ENCODE results near the gene SNX8.
"Not testable (repeated sequence)": the region's sequence is repeated elsewhere in the genome, so short reads cannot be mapped to it uniquely, and the experiment has no call there.

The SNX8 gene

DNA sequence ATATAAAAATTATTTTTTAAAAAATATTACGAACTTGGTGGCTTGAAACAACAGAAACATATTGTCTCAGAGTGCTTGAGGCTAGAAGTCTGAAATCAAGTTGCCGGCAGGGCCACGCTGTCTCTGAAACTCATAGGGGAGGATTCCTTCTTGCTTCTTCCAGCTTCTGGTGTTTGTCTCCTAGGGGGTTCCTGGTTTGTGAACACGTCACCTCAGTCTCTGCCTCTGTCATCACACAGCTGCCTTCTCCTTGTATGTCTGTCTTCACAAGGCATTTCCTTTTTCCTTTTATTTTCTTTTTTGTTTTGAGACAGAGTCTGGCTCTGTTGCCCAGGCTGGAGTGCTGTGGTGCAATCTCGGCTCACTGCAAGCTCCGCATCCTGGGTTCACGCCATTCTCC, 12.7 kb upstream of the SNX8 start:
- DNase-seq, result no peak

DNA sequence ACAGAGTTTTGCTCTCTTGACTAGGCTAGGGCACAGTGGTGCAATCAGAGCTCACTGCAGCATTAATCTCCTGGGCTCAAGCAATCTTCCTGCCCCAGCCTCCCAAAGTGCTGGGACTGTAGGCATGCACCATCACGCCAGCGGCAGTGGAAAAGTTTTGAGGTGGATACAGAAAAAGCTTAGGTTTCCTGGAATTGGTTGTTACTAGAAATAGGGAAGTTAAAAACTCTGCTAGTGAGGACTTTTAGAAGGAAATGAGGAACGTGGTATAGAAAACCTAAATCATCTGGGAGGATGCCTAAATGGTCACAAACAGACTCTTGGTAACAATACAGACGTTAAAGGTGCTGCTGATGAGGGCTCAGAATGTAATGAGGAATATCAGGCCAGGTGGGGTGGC, 10.9 kb upstream of the SNX8 start:
- peak; percentile 27 for DNase-seq

DNA sequence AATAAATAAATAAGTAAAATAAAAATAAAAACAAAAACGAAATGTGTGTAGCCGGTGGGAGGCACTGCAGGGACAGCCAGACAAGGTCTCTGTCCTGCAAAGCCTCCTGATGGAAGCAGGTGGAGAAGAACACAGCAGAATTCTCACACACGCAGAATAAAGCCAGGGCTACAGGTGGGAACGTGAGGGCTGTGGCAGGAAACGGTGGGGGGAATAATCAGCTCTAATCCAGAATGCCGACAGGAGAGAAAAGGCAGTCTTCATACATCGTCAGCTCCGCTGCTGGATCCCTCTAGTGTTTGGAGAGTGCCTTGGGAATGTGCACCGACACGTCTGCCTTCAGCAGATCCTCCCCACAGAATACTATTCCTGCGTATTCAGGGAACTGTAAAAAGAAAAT, 6.8 kb upstream of the SNX8 start:
- DNase-seq, result no peak

DNA sequence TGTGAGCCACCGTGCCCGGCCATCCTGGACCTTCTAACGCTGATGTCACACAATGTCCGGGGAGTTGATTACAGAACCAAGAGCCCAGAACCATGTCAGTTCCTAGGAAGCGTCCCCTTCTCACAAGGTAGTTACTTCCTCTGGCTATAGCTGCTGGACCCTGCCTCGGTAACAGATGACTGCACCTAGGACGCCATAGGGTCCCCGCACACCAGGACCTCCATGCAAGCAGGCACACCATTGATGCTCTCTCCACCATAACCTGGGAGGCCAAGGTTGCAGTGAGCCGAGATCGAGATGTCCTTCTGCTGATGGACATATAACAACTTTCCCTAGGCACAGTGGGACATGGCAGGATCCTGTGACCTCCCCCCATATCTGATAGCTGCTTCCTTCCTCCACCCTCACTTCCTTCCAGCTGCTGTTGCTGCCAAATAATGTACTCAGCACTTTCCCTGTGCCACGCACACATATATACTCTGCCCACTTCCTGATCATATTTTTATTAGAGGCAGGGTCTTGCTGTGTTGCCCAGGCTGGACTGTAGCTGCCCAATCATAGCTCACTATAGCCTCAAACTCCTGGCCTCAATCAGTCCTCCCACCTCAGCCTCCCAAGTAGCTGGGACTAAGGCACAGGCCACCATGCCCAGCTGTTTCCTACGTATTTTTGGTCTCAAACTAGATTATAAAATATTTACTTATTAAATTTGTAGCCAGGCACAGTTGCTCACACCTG, 3.5 kb upstream of the SNX8 start:
- no peak for DNase-seq

DNA sequence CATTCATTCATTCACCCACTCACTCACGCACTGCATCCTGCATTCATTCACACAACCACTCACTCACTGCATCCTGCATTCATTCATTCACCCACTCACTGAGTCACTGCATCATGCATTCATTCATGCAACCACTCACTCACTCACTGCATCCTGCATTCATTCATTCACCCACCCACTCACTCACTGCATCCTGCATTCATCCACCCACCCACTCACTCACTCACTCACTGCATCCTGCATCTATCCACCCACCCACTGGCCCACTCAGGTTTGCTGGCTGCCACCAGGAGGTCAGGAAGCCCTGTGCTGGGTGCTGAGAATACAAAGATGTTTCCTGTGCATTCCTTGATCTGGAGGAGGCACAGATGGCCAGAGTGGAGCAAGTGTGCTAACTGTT, 2.3 kb upstream of the SNX8 start:
- DNase-seq, result no peak

DNA sequence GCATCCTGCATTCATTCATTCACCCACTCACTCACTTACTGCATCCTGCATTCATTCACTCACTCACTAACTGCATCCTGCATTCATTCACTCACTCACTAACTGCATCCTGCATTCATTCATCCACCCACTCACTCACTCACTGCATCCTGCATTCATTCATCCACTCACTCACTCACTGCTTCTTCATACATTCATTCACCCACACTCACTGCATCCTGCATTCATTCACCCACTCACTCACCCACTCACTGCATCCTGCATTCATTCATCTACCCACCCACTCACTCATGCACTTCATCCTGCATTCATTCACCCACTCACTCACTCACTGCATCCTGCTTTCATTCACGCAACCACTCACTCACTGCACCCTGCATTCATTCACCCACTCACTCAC, 1.5 kb upstream of the SNX8 start:
- DNase-seq, result no peak

DNA sequence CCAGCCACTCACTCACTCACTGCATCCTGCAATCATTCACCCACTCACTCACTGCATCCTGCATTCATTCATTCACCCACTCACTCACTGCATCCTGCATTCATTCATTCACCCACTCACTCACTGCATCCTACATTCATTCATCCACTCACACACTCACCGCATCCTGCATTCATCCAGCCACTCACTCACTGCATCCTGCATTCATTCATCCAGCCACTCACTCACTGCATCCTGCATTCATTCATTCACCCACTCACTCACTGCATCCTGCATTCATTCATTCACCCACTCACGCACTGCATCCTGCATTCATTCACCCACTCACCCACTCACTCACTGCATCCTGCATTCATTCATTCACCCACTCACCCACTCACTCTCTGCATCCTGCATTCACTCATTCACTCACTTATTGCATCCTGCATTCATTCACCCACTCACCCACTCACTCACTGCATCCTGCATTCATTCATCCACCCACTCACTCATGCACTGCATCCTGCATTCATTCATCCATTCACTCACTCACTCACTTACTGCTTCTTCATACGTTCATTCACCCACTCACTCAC, 802 bp upstream of the SNX8 start:
- not testable (repeated sequence) for DNase-seq

DNA sequence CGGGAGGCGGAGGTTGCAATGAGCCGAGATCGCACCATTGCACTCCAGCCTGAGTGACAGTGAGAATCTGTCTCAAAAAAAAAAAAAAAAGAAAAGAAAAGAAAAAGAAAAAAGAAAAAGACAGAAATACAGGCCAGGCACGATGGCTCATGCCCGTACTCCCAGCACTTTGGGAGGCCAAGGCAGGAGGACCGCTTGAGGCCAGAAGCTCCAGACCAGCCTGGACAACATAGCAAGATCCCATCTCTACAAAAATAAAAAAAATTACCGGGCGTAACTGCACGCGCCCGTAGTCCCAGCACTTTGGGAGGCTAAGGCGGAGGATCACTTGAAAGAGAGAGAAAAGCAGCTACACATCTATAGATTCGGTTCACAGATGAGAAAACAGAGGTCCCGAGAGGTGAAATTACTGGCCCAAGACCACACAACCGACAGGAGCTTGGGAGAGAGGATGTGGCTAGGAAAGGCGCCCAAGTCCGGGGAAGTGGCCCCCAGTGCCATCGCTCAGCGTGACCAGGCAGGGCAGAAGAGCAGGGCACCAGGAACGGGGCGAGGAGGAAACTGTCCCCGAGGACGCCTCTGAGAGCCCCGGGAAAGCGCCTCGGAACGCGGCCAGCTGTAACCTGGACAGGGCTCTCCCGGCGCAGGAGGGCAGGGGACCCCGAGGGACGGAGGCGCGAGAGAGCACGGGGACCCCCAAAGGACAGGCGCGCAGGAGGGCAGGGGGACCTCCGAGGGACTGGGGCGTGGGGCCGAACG, 612 bp downstream of the SNX8 start:
- DNase-seq, result no peak

DNA sequence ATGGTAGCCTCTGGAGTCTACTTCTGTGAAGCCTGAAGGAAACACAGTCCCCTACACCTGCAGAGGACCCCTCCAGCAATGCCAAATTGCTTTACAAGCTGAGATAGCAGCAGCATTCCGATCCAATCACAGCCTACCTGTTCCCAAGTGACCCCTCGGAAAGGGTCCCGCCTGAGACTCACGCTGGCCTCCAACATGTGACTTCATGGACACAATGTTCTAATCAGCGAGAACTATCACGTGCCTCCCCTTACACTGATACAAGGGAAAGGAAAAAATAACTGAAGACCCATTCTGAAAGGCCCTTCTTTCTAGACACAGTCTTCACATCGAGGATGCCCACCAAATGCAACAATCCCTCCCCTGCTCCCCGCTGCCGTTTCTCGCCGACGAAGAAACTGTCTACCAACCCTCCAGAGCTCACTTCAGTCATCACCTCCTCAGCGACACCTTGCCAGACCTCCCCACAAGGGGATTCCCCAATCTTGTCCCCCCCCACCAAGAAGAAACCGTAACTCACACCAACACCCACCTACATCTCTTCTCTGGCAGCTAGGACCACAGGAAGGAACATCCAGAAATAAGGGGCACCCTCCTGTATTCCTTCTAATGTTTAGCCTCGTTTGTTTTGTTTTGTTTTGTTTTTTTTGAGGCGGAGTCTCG, 1.8 kb downstream of the SNX8 start:
- DNase-seq, result no peak

DNA sequence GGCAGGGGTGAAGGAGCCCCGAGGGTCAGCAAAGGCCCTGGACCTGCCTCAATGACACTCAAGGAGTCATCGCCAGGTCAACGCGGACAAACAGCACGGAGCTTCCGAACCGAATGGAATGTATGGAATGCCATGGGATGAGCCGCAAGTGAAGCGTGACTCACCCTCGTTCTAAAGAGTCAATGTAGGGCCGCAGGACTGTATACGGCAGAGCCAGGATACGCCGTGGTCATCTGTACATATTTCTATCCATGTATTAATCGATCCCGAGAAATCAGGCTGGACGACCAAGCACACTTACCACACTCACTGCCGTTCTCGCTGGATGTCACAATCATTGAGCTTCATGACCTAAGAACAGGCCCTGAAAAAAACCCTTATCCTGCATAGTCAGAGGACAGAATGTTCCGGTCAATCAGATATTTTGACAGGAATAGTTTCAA, 4.3 kb downstream of the SNX8 start:
- DNase-seq, result no peak

DNA sequence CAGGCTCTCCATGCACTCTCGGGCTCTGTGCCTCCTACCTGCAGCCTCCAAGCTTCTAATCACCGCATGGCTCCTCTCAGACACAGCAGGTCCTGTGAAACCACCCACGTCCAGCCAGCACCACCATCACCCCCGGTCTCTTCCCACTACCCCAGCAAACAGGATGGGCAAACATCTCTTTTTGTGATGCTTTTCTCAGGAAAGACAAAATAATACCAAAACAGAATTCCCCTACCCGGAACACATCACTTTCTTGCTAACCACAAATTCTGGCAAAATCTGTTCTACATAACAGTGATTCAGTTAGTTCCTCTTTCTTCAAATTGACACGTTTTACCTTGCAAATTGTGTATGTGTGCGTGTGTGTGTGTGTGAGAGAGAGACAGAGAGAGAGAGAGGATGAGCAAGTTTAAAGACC, 6.5 kb downstream of the SNX8 start:
- DNase-seq, result no peak

DNA sequence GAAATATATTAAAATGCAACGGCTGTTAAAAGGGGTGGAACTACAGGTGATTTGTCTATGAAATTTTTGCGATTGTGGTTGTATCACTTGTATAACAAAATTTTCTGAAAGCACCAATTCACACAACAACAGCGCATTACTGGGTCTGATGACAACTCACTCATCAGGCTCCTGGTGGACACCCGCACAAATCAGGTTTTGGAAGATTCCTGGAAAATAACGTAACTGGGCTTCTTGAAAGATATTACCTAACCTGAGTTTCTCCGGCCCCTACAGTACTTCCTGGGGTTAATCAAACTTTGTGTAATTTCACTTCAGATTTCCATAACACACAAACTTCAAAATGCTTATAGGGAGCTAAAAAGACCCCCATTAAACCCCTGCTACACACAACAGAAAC, 7.6 kb downstream of the SNX8 start:
- no peak for DNase-seq

DNA sequence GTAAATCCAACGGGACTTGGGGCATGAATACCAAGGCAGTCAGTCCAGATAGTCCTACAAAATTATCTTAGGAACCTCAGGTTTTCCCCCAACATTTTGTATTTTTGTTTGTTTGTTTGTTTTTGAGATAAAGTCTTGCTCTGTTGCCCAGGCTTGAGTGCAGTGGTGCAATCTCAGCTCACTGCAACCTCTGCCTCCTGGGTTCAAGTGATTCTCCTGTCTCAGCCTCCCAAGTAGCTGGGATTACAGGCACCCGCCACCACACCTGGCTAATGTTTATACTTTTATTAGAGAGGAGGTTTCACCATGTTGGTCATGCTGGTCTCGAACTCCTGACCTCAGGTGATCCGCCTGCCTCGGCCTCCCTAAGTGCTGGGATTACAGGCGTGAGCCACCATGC, 9.0 kb downstream of the SNX8 start:
- DNase-seq, result not testable (repeated sequence)

DNA sequence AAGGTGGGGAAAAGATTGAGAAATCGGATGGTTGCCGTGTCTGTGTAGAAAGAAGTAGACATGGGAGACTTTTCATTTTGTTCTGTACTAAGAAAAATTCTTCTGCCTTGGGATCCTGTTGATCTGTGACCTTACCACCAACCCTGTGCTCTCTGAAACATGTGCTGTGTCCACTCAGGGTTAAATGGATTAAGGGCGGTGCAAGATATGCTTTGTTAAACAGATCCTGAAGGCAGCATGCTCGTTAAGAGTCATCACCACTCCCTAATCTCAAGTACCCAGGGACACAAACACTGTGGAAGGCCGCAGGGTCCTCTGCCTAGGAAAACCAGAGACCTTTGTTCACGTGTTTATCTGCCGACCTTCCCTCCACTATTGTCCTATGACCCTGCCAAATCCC, 10.7 kb downstream of the SNX8 start:
- DNase-seq, result not testable (repeated sequence)

DNA sequence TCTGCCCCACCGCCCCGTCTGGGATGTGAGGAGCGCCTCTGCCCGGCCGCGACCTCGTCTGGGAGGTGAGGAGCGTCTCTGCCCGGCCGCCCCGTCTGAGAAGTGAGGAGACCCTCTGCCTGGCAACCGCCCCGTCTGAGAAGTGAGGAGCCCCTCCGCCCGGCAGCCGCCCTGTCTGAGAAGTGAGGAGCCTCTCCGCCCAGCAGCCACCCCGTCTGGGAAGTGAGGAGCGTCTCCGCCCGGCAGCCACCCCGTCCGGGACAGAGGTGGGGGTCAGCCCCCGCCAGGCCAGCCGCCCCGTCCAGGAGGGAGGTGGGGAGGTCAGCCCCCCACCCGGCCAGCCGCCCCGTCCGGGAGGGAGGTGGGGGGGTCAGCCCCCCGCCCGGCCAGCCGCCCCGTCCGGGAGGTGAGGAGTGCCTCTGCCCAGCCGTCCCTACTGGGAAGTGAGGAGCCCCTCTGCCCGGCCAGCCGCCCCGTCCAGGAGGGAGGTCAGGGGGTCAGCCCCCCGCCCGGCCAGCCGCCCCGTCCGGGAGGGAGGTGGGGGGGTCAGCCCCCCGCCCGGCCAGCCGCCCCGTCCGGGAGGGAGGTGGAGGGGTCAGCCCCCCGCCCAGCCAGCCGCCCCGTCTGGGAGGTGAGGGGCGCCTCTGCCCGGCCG, 11.4 kb downstream of the SNX8 start:
- DNase-seq, result not testable (repeated sequence)

DNA sequence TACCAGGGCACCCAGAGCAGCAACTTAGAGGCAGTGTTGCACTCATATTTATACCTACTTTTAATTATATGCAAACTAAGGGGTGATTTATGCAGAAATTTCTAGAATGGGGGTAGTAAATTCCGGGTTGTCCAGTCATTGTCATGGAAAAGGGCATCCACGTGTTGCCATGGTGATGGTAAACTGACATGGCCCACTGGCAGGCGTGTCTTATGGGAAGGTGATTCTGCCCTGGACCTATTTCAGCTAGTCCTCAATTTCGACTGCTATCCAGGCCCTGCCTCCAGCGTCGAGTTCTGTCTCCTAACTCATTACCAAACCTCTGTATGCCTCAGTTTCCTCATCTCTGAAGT, 12.8 kb downstream of the SNX8 start:
- DNase-seq, result no peak

DNA sequence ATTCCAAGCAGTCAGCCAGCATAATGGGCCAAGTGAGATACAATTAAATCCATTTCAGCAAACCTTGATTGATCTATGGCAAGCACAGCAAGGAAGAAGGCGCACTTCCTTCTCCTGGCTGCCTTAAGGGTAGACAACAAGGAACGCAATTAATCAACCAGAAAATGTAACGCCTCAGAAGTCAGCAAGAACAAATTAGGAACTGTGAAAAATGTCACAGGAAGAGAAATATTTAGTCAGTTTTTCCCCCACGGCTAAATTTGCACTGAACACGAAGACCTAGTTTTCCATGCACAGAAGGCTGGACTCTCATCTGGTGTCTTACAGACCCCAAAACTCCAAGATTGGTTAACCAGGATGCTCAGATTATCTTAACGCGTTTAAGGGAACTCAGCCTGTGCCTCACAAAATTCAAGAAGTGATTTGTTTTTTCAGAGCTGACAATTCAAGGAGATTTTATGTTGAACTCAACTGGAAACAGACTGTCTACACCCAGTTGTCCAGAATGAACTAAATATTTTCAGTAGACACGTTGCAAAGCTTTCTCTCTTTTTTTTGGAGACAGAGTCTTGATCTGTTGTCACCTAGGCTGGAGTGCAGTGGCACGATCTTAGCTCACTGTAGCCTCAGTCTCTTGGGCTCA, 14.2 kb downstream of the SNX8 start:
- DNase-seq, result peak; percentile 14

DNA sequence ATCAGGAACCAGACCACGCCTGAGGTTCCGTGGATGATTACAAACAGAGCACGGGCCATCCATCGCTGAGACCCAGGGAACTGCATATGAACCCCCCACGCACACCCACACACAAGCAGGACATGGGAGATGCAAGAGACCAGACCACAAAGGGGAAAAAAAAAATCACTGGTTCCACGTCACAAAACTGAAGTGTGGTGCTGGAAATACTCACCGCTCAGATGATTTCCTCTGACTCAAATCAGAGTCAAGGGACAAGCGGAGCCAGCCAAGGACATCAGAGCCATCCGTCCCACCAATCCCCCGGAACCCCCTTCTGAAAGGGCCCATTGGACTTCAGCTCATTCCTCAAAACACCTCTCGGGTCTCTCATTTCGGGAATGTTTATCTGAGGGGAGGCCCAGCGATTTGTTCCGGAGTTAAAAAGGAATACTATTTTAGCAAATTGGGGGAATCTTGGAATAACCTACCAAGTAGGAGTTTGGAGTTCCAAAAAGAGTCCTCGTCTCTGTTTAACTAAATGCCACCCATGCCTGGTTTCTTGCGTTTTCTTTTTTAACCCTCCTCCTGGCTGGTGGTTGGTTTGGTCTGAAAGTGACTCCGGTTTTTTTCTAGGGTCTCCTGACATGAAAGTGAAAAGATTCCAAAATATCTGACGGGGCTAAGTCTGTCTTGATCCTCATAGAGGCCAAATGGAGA, 15.0 kb downstream of the SNX8 start:
- DNase-seq, result no peak

DNA sequence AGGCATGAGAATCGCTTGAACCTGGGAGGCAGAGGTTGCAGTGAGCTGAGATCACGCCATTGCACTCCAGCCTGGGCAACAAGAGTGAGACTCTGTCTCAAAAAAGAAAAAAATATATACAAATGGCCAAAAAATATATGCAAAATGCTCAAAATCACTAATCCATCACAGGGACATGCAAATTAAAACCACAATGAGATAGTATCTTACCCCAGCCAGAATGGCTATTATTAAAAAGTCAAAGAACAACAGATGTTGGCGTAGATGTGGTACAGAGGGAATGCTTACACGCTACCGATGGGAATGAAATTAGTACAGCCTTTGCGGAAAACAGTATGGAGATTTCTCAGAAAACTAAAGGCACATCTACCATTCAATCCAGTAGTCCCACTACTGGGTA, 17.4 kb downstream of the SNX8 start:
- no peak for DNase-seq

DNA sequence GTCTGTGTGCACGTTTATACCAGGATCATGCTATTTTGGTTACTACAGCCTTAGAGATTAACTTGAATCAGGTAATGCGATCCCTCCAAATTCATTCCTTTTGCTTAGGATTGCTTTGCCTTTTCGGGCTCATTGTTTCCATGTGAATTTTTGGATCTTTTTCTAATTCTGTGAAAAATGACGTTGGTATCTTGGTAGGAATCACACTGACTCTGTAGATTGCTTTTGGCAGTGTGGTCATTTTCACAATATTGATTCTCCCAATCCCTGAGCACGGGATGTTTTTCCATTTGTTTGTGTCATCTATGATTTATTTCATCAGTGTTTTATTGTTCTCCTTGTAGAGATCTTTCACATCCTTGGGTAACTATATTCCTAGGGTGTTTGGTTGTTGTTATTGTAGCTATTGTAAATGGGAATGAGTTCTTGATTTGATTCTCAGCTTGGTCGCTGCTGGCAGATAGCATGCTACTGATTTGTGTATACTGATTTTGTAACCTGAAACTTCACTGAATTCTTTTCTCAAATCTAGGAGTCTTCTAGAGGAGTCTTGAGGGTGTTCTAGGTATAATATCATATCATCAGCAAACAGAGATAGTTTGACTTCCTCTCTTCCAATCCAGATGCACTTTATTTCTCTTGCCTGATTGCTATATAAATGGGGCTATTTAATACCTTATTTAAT, 18.2 kb downstream of the SNX8 start:
- DNase-seq, result no peak

DNA sequence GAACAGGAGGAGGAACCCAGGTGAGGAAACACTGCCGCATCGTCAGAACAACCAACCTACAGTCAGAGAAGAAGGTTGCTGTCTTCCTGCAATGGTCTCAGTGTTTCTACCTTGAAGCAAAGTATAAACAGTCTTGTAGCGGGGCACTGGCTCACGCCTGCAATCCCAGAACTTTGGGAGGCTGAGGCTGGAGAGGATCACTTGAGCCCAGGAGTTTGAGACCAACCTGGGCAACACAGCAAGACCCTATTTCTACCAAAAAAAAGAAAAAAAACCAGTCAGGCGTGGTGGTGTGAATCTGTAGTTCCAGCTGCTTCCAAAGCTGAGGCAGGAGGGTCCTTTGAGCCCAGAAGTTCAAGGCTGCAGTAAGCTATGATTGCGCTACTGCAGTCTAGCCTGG, 23.4 kb downstream of the SNX8 start:
- DNase-seq, result no peak

Measured in GDM1 (cell line).